ENCODE results near the gene IPO9.
A peak's percentile ranks its signal among the peaks of the same experiment; 100 is the strongest.
"Not testable (repeated sequence)": the region's sequence is repeated elsewhere in the genome, so short reads cannot be mapped to it uniquely, and the experiment has no call there.

The IPO9 gene

DNA sequence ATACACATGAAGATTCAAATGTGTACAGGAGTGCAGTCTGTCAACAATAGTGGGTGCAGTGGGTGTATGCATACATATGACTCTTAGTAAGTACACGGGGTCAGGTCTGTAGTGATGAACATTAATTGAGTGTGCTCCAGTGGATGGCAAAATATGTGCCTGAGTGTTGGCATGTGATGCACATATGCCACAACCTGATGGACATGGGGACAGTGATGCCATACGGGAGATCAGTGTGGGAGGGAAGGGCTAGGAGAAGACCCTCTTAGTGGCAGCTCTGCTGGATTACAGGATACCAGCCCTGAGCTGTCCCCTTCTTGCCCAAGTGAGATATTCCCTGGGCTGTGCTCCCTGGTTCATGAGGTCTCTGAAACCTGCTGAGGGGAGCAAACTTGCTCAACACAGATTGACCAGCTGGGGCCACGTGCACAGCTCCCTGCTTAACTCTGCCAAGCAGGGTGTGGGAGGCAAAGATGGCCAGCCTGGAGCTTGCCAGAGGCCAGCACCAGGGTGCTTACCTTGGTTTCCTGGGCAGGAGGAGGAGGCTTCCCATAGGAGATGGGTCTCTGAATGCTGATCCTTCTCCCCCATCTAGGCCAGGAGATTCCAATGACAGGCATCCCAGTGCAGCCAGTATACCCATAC lies 62.0 kb downstream of the IPO9 start:
- no peak for DNase-seq

DNA sequence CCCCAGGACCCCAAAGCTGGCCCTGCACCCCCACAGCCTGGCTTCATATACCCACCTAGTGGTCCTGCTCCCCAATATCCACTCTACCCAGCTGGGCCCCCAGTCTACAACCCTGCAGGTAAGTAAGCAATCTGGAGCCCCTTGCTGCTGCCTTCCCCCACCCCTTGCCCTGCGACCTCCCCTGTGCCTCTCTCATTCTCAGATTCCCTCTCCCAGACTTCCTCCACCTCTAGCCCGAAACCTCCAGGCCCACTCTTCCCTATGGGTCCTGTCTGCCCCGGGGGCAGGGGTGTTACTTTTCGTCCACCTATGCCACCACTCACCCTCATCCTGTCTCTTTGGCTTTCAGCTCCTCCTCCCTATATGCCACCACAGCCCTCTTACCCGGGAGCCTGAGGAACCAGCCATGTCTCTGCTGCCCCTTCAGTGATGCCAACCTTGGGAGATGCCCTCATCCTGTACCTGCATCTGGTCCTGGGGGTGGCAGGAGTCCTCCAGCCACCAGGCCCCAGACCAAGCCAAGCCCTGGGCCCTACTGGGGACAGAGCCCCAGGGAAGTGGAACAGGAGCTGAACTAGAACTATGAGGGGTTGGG lies 62.6 kb downstream of the IPO9 start:
- DNase-seq, result no peak

DNA sequence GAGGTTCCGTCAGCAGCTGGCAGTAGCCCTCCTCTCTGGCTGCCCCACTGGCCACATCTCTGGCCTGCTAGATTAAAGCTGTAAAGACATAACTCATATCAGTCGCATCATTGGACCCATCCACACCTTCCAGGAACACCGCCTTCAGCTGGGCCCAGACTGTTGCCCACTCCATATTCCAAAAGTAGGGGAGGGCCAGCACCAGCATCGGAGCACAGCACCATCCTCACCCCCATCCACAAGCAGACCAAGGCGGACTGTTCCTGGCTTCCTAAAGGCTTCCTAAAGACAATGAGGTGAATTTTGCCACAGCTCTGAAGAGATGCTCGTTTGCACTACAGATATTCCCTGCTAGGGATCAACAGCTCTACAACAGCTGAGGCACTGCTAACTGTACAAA lies 63.3 kb downstream of the IPO9 start:
- no peak for DNase-seq

DNA sequence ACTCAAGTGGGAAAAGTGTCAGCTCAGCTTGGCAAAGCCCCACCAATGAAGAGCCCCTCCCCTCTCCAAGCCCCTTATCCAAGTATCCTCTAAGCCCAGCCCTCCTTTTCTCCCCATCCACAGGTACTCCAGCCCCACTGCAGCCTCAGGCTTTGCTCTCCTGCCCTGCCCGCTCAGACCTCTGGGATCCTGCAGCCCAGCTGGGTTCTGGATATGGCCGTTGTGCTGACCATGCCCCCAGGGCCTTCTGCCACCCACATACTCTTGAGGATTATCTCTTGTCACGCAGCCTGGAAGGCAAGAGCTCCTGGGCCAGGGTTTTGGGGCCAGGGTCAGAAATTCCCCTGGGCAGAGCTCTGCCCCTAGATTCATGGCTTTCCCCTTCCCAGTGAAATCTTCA lies 64.5 kb downstream of the IPO9 start:
- DNase-seq, result no peak

DNA sequence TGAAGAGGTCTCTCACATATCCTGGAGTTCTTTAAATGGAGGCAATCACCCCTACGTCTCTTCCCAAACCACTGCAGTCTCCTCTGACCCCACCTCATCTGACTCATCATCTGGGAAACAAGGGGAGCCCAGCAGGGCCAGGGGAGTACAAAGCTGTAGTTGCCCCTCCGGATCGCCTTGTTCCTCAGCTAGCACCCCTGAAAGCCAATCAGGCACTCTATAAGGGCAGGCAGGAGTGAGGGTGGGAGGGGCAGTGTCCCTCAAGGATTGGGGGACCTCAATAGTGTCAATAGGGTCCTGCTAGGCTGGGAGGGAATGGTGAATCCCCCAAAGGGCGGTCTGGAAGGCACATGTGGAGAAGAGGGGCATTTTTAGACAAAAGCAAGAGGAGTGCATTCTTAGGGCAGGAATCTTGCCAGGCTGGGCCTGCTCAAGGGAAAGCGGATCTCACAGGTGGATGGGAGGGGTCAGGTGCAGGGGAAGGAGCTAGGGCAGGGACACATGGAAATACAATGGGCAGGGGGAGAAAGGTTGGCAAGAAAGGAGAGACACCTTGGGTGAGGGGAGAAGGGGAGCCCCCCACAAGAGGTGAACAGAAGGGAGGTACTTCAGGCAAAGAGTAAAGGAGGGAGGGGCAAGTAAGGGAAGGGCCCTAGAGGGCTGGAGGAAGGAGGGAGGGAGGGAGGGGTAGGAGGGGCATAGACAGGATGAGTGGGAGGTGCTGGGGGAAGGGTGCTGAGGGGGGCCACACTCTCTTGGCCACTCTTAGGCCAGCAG lies 65.6 kb downstream of the IPO9 start:
- DNase-seq, result no peak

GRCh38 chr1:201895120-201895665 lies 66.2 kb downstream of the IPO9 start:
- no peak for DNase-seq

DNA sequence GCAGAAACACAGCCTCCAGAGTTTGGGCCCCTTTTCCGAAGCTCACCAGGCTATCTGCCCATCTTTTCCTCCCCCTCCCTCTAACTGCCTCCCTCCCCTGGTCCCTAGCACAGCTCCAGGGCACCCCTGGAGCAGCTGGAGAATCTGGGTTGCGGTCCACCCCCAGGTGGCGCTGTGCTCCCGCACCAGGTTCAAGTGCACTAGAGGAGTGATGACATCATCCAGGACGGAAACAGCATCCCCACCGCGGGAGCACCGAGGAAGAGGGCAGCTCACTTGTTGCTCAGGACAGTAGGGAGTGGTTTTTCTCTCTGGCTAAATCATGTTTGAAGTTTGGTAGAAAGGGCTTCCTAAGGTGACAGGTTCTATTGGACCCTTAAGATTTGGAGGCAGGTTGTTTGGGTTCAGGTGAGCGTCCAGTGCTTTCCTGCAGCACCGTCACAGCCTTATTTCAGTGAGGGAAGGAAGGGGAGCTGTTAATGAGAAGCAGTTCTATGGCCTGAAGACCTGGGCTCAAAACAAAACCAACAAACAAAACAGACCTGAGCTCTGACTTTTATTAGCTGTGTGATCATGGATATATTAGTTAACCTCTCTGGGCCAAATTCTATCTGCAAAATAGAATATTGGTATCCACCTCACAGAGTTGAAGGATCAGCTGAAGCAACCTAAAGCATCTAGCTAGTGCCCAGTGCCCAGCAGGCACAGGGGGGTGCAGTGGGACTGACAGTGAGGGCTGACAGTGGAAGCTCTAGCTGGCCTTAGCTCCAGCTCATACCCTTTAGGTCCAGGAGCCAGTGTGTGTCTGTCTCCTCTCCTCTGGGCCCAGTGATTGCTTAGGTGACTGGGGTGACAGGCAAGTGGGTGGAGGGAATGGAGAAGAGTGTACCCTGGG lies 67.2 kb downstream of the IPO9 start:
- peak; percentile 91 for DNase-seq

GRCh38 chr1:201896951-201897391 lies 68.0 kb downstream of the IPO9 start:
- DNase-seq, result no peak

DNA sequence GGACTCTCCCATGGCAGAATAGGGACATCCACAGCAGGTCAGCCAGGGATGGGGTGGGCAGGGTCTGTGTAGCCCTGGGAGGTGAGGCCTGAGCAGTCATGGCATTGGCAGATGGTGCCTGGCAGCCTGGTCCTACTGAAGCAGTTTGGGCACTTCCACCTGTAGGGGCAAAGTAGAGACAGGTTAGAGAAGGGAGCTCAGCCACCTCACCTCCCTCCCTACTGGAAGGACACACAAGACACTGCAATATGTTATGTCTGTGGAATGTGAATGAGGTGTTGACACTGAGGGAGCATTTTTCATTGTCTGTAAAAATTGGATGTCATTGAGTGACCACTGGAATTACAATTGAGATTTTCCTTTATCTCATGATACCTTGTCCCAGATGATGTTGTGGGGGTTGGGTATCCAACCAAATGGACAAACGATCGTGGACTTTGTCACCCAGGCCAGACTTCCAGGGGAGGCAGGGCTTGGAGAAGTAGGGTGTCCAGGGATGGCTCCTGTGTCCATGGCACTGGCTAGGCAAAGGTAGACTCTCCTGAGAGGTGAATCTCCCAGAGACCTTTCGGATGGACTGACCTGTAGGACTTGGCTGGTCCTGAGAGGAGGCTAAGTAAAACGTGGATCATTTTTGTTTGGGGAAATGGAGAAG lies 69.4 kb downstream of the IPO9 start:
- no peak for DNase-seq

GRCh38 chr1:201898992-201899391 lies 70.0 kb downstream of the IPO9 start:
- DNase-seq, result no peak

GRCh38 chr1:201899683-201900429 lies 70.9 kb downstream of the IPO9 start:
- no peak for DNase-seq

- no peak for DNase-seq
Measured at GRCh38 chr1:201900476-201900875, 71.5 kb downstream of the IPO9 start.

- not testable (repeated sequence) for DNase-seq
Measured at GRCh38 chr1:201901036-201901435, 72.1 kb downstream of the IPO9 start.

GRCh38 chr1:201902198-201902597 lies 73.2 kb downstream of the IPO9 start:
- DNase-seq, result no peak

DNA sequence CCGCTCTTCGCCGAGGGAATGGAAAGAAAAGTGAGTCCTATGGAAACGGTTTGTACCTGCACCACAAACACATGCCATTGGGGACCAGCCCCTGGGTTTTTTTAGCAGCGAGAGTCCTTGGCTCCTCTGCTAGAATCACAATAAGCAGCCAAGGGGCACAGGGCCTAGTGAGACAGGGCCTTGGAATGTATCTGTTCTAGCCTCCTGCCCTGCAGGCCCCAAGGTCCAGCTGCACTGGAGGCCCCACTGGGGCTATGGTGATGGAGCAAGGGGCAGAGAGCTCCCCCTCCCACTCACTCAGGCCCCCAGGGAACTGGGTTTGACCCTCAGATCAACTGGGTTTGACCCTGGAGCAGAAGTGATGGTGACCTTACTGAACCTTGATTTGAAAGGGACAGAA lies 74.2 kb downstream of the IPO9 start:
- DNase-seq, result no peak

- no peak for DNase-seq
Measured at GRCh38 chr1:201904579-201904978, 75.6 kb downstream of the IPO9 start.

DNA sequence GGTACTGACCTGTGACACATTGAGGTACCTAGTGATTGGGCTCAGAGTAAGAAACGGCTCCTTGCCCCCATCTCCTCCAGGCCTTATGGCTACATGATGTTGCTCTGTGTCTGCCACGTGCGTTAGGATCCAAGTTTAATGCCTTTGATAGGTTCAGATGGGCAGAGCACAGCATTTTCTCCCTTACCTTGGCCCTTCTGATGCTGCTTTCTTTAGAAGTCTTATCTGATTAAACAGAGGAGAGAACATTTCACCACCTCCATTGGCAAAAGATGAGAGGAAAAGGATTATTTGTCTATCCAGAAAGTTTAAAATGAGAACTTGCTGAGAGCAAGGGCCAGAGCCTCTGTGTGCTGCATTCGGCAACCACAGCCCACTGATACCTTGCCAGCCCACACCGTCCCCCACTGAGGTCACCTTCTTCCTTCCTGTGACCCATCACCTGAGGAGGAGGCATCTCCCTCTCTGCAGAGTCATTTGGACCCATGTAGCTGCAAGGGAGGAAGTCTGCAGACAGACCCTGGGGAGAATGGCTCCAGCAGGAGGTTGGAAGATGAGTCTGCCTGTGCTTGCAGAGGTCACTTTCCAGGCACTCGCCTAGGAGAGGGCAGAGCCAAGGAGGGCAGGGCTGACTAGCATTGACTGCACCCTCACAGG lies 76.4 kb downstream of the IPO9 start:
- no peak for DNase-seq

- DNase-seq, result no peak
Measured at GRCh38 chr1:201906336-201906735, 77.4 kb downstream of the IPO9 start.

DNA sequence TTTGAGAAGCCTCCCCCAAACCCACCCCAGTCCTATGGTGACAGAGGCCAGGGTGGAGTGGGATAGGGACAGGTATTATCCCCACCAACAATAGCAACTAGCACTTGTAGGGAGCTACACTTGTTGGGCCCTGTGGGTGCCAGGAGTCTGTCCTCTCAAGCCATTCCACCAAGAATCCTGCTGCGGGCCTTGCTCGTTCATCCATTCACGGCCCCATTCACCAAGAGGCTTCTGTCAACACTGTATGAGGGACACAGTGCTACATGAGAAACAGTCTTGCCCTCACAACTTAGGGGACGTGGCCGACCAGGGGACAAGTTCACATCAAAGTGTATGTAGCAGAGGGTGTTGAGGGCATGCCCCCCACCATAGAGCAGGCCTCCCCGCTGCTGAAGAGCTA lies 78.7 kb downstream of the IPO9 start:
- no peak for DNase-seq

DNA sequence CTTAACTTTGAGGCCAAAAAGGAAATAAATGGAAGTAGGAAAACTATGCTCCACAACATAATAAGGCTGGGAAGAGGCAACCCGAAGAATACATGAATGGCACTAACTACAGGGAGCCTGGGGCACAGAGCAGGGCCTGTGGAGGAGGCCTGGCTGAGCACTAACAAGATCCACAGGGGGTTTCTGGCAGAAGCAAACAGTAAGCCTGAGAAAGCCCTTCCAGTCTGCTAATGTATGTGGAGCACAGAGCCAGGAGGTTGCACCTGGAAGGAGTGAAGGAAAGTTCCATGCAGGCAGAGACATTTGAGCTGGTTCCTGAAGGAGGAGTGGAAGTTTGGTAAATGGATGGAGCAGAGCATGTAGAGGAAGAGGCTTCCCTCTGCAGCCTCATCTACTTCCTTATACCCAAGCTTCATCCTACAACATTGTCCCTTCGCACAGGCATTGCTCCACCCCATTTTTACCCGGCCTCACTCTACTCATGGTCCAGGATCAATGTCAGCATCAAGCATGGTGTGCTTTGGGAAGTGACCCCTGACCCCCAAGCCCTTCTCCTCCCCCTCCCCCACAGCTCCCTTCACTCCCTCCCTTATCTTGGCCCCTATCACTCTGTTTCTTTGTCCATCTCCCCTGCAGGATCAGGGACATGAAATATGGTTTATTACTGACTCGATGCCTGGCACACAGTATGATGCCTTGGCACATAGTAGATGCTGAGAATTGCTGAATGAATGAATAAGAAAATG lies 83.0 kb downstream of the IPO9 start:
- DNase-seq, result no peak
